HepG2 (cell line): ENCODE measurements around the gene ZNF747. TPM values are rescaled to one million over a fixed set of nuclear protein-coding genes. Genes with fewer than 3 reads are reported as not detected.
A peak's percentile ranks its signal among the peaks of the same experiment; 100 is the strongest.

Source experiments
- ATM ChIP-seq: fragments of 450-650 bp; IDR thresholded peaks from 2 replicates; pipeline ENCODE4 v1.7.1; 2017; ENCODE audit warnings: mild to moderate bottlenecking, borderline replicate concordance
- CCAR2 ChIP-seq: fragments of 200-400 bp; formaldehyde crosslinking; optimal IDR thresholded peaks from 2 replicates; pipeline ENCODE3; 2018; ENCODE audit warnings: low read depth, mild to moderate bottlenecking, low read length, moderate library complexity
- DNMT1 ChIP-seq: sonication (generic); formaldehyde crosslinking; IDR thresholded peaks from 2 replicates; pipeline ENCODE4 v1.5.1; 2020; ENCODE audit warnings: mild to moderate bottlenecking, missing genetic modification reagents
- FOXO1 ChIP-seq: sonication (generic); formaldehyde crosslinking; IDR thresholded peaks from 2 replicates; pipeline ENCODE4 v1.4.0; 2020; ENCODE audit warnings: missing genetic modification reagents
- HOXD1 ChIP-seq: sonication (generic); formaldehyde crosslinking; IDR thresholded peaks from 2 replicates; pipeline ENCODE4 v1.5.0; 2020; ENCODE audit warnings: missing genetic modification reagents
- KLF9 ChIP-seq: IDR thresholded peaks from 2 replicates; pipeline ENCODE4 v1.6.1; 2016; ENCODE audit warnings: low read depth
- PHB2 ChIP-seq: fragments of 450-650 bp; IDR thresholded peaks from 2 replicates; pipeline ENCODE4 v1.6.1; 2018; ENCODE audit not compliant: partially characterized antibody
- RARG ChIP-seq: sonication (generic); formaldehyde crosslinking; IDR thresholded peaks from 2 replicates; pipeline ENCODE4 v1.4.0; 2020; ENCODE audit warnings: low read depth, mild to moderate bottlenecking, missing genetic modification reagents
- RBAK ChIP-seq: sonication (generic); formaldehyde crosslinking; IDR thresholded peaks from 2 replicates; pipeline ENCODE4 v1.5.1; 2020; ENCODE audit warnings: mild to moderate bottlenecking, missing genetic modification reagents
- RXRB ChIP-seq: IDR thresholded peaks from 2 replicates; pipeline ENCODE4 v1.6.1; 2016; ENCODE audit warnings: borderline replicate concordance, missing genetic modification reagents, missing compliant biosample characterization
- SP5 ChIP-seq: IDR thresholded peaks from 2 replicates; pipeline ENCODE4 v1.6.1; 2016; ENCODE audit warnings: low read depth, borderline replicate concordance
- TOE1 ChIP-seq: sonication (generic); formaldehyde crosslinking; IDR thresholded peaks from 2 replicates; pipeline ENCODE4 v1.4.0; 2020; ENCODE audit warnings: mild to moderate bottlenecking, missing genetic modification reagents
- TSC22D2 ChIP-seq: sonication (generic); formaldehyde crosslinking; IDR thresholded peaks from 2 replicates; pipeline ENCODE4 v1.5.1; 2020; ENCODE audit warnings: missing genetic modification reagents, mild to moderate bottlenecking, borderline replicate concordance
- ZBTB26 ChIP-seq: IDR thresholded peaks from 2 replicates; pipeline ENCODE4 v1.6.1; 2016; ENCODE audit warnings: missing compliant biosample characterization, missing genetic modification reagents, borderline replicate concordance
- ZNF136 ChIP-seq: sonication (generic); formaldehyde crosslinking; IDR thresholded peaks from 2 replicates; pipeline ENCODE4 v1.8.1; 2022; ENCODE audit warnings: low read depth, mild to moderate bottlenecking, moderate library complexity, missing genetic modification reagents
- ZNF484 ChIP-seq: sonication (generic); formaldehyde crosslinking; IDR thresholded peaks from 2 replicates; pipeline ENCODE4 v1.5.1; 2020; ENCODE audit warnings: mild to moderate bottlenecking, low read depth, missing genetic modification reagents, borderline replicate concordance
- ZNF496 ChIP-seq: sonication (generic); formaldehyde crosslinking; IDR thresholded peaks from 2 replicates; pipeline ENCODE4 v1.8.1; 2023; ENCODE audit warnings: mild to moderate bottlenecking, moderate library complexity, missing genetic modification reagents; ENCODE audit not compliant: insufficient replicate concordance
- ZNF800 ChIP-seq: sonication (generic); formaldehyde crosslinking; IDR thresholded peaks from 2 replicates; pipeline ENCODE4 v1.4.0; 2020; ENCODE audit warnings: missing genetic modification reagents
- ZSCAN30 ChIP-seq: sonication (generic); formaldehyde crosslinking; IDR thresholded peaks from 2 replicates; pipeline ENCODE4 v1.5.0; 2020; ENCODE audit warnings: mild to moderate bottlenecking, missing genetic modification reagents
- ZZZ3 ChIP-seq: sonication (generic); formaldehyde crosslinking; IDR thresholded peaks from 2 replicates; pipeline ENCODE4 v1.4.0; 2020; ENCODE audit warnings: missing genetic modification reagents, mild to moderate bottlenecking, borderline replicate concordance
- polyA plus RNA-seq, 8 experiments: library from polyadenylated mRNA; depleted of rRNA in 3 of 8; stranded (reverse) in 7 of 8; unstranded in 1 of 8; fragments of >200 nt; fragmentation: Illumina TruSeq in 4 of 8; extraction: Trizol in 4 of 8; gene quantifications; 2 replicates each; pipeline versions ENCODE4 v1.2.1 to v1.2.3, GENCODE V29; 2011 to 2016; ENCODE audit warnings: low read depth in 4 of 8, missing spikeins in 1 of 8, mixed read lengths in 1 of 8; ENCODE audit not compliant: insufficient read depth in 1 of 8
- total RNA-seq, 5 experiments: library from RNA; depleted of rRNA; stranded (reverse); fragments of >200 nt; fragmentation: Illumina TruSeq; extraction: Trizol; gene quantifications; 2 replicates each; pipeline ENCODE4 v1.2.3, GENCODE V29; 2016; ENCODE audit warnings: low read depth in 1 of 5
- TF ChIP-seq, protein P1 (sequence below): sonication (generic); formaldehyde crosslinking; IDR thresholded peaks from 2 replicates; pipeline ENCODE4 v1.8.0; 2022; ENCODE audit warnings: missing genetic modification reagents, mild to moderate bottlenecking, inconsistent platforms, borderline replicate concordance

ZNF747 gene
- total and polyA plus RNA-seq, 2 of the 13 experiments (the other 11 are each of a cell fraction or from before 2014, with no cell fraction given) = 7.2 to 10.2 TPM

DNA sequence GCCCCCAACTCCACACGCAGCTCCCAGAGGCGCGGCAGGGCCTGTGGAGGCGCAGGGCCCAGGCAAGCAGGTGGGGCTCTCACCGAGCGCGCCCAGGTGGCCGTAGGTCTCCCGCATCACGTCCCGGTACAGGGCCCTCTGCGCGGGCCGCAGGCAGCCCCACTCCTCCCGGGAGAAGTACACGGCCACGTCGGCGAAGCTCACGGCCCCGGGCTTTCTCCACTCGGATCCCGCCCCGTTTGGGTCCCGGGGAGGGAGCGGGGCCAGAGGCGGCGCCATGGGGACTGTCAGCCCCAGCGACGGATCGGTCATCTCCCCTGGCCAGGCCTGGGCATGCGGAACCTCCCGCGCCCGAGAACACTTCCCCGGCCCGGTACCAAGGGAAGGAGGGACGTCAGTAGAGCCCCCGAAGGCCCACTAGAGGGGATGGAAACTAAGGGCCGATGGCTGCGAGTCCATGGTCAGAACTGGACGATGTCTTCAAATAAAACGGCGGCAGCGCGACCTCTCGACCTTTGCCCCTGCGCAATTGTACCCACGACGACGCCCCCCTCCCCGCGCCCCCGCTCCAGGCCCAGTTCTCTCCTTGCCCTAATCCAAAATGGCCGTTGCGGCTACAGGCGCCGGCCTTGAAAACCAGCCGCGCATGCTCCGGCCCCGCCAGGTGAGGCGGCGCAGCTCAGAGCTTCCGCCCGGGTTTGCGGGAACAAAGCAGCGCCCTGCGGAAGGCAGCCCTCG is at the start of gene ZNF747 (continued):
- TF ChIP-seq PHB2 = no peak
- 0 out of 2 replicates have a peak, but pooled peaks have one; percentile 3 for TF ChIP-seq ZNF136 (CRISPR knock-in tag)
- TF ChIP-seq ZNF800 (CRISPR knock-in tag) = no peak; the same call in 1 of the 2 replicates
- peak; percentile 92 for TF ChIP-seq TSC22D2 (CRISPR knock-in tag)
- TF ChIP-seq SP5 = peak; percentile 55; the same call in 1 of the 2 replicates
- TF ChIP-seq FOXO1 (CRISPR knock-in tag) = peak; percentile 41
- peak; percentile 84; the same call in 1 of the 2 replicates for TF ChIP-seq DNMT1
- TF ChIP-seq RBAK (CRISPR knock-in tag) = peak; percentile 73; the same call in 1 of the 2 replicates
- no peak for TF ChIP-seq ATM
- TF ChIP-seq ZBTB26 = 0 out of 2 replicates have a peak, but pooled peaks have one; percentile 33
- TF ChIP-seq TOE1 (CRISPR knock-in tag) = peak; percentile 43; the same call in 1 of the 2 replicates
- TF ChIP-seq ZNF484 (CRISPR knock-in tag) = peak; percentile 90; the same call in 1 of the 2 replicates
- no peak for TF ChIP-seq ZNF496 (CRISPR knock-in tag)
- TF ChIP-seq ZZZ3 = peak; percentile 19
- TF ChIP-seq KLF9 (CRISPR knock-in tag) = peak; percentile 39; the same call in 1 of the 2 replicates
- TF ChIP-seq, protein P1, sequence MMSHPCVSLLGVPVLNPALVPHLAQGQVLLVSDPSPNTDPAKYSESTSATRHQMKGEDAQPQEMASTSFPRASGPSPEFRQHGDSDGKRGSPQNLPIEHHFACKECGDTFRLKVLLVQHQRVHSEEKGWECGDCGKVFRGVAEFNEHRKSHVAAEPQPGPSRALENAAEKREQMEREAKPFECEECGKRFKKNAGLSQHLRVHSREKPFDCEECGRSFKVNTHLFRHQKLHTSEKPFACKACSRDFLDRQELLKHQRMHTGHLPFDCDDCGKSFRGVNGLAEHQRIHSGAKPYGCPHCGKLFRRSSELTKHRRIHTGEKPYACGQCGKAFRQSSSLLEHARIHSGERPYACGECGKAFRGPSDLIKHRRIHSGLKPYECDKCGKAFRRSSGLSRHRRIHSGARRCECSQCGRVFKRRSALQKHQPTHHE (CRISPR knock-in tag) = peak; percentile 96
- TF ChIP-seq RARG (CRISPR knock-in tag) = no peak
- TF ChIP-seq RXRB = peak; percentile 48; the same call in 1 of the 2 replicates
- peak; percentile 6; the same call in 1 of the 2 replicates for TF ChIP-seq HOXD1 (CRISPR knock-in tag)
- TF ChIP-seq CCAR2 = no peak
- peak; percentile 96; the same call in 1 of the 2 replicates for TF ChIP-seq ZSCAN30 (CRISPR knock-in tag)
